ENCODE measurements around the gene PSIP1. TPM values are rescaled to one million over a fixed set of nuclear protein-coding genes. Genes with fewer than 3 reads are reported as not detected.

Gene PSIP1
- total and polyA plus RNA-seq, 9 of the 15 experiments (the other 6 are each of a cell fraction or from before 2014, with no cell fraction given): 18.8 to 119 (median 59.9) TPM

DNA sequence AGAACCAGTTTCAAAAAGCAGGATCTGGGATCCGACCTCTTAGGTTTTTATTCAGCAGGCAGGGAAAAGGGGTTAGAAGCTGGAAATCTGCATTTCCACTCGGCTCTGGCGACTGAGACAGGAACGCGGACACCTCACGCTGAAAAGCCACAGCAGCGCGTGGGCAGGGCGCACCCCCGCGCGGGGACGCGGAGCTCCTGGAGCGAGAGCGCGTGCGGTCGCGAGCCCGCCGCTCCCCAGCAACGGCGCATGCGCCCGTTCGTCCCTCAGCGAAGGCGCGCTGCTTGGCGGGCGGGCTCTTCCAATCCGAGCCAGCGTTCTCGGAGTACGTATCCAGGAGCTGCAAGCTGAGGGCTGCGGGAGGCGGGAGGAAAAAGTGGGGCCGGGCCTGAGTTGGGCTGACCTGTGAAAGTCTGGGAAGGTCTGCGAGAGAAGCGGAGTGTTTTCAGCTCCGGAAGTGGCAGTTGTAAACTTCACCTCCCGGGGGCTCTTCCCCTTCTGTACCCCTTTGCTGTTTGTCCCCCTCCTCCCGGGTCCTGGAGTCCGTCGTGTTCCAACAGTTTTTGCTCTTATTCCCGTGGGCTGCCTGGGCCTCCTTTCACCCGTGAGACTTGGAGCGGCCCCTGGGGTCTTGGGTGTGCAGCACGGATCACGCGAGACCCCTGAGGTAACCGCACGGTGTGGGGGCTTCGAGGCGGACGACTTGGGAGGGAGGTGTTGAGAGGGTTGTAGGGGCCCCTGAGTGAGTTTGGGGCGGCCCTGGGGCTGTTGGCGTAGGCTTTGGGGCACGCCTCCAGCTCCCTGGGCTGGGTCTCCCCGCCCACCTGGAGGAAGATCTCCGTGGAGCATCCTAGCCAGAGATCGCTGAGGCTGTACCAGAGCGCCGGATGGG is 42.1 kb upstream of the PSIP1 start, which contains the start of gene CCDC171 (continued):
- TF ChIP-seq MAFF (IDR thresholded peaks at IDR 0.05; ENCODE audit: low read length): no peak
- TF ChIP-seq DMBX1 (CRISPR knock-in tag; IDR thresholded peaks at IDR 0.05; ENCODE audit: borderline replicate concordance): peak; percentile 59; the same call in 1 of the 2 replicates
- TF ChIP-seq, protein P1, sequence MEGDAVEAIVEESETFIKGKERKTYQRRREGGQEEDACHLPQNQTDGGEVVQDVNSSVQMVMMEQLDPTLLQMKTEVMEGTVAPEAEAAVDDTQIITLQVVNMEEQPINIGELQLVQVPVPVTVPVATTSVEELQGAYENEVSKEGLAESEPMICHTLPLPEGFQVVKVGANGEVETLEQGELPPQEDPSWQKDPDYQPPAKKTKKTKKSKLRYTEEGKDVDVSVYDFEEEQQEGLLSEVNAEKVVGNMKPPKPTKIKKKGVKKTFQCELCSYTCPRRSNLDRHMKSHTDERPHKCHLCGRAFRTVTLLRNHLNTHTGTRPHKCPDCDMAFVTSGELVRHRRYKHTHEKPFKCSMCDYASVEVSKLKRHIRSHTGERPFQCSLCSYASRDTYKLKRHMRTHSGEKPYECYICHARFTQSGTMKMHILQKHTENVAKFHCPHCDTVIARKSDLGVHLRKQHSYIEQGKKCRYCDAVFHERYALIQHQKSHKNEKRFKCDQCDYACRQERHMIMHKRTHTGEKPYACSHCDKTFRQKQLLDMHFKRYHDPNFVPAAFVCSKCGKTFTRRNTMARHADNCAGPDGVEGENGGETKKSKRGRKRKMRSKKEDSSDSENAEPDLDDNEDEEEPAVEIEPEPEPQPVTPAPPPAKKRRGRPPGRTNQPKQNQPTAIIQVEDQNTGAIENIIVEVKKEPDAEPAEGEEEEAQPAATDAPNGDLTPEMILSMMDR (IDR thresholded peaks at IDR 0.05 in 2 of 3, conservative IDR thresholded peaks at IDR 0.05 in 1 of 3; ENCODE audit: insufficient read depth in 2 of 3, low read depth in 1 of 3, low read length in 3 of 3): no peak
- TF ChIP-seq TRIM28 (IDR thresholded peaks at IDR 0.05): no peak
- no peak for TF ChIP-seq ZNF217 (CRISPR knock-in tag; IDR thresholded peaks at IDR 0.05)
- no peak for TF ChIP-seq SPI1 (IDR thresholded peaks at IDR 0.05; ENCODE audit: borderline replicate concordance, low read depth, low read length)
- TF ChIP-seq LEF1 (IDR thresholded peaks at IDR 0.05): no peak
- TF ChIP-seq, protein P2, sequence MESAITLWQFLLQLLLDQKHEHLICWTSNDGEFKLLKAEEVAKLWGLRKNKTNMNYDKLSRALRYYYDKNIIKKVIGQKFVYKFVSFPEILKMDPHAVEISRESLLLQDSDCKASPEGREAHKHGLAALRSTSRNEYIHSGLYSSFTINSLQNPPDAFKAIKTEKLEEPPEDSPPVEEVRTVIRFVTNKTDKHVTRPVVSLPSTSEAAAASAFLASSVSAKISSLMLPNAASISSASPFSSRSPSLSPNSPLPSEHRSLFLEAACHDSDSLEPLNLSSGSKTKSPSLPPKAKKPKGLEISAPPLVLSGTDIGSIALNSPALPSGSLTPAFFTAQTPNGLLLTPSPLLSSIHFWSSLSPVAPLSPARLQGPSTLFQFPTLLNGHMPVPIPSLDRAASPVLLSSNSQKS (CRISPR knock-in tag; IDR thresholded peaks at IDR 0.05): no peak
- TF ChIP-seq SRSF3 (IDR thresholded peaks at IDR 0.05; ENCODE audit: insufficient read depth, low read length): no peak
- no peak for TF ChIP-seq ZBTB7A (IDR thresholded peaks at IDR 0.05; ENCODE audit: borderline replicate concordance, control insufficient read depth, low read depth, low read length)
- no peak for TF ChIP-seq NEUROD1 (IDR thresholded peaks at IDR 0.05; ENCODE audit: borderline replicate concordance, low read depth, low read length, partially characterized antibody)
- TF ChIP-seq L3MBTL2 (IDR thresholded peaks at IDR 0.05): peak; percentile 81
- no peak for TF ChIP-seq SIRT6 (IDR thresholded peaks at IDR 0.05; ENCODE audit: low read depth, low read length)
- no peak for TF ChIP-seq ZNF184 (CRISPR knock-in tag; IDR thresholded peaks at IDR 0.05)
- TF ChIP-seq, protein P3, sequence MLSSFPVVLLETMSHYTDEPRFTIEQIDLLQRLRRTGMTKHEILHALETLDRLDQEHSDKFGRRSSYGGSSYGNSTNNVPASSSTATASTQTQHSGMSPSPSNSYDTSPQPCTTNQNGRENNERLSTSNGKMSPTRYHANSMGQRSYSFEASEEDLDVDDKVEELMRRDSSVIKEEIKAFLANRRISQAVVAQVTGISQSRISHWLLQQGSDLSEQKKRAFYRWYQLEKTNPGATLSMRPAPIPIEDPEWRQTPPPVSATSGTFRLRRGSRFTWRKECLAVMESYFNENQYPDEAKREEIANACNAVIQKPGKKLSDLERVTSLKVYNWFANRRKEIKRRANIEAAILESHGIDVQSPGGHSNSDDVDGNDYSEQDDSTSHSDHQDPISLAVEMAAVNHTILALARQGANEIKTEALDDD (IDR thresholded peaks at IDR 0.05): no peak
- TF ChIP-seq CREB1 (IDR thresholded peaks at IDR 0.05): no peak
- no peak for TF ChIP-seq CREB1 (CRISPR knock-in tag; IDR thresholded peaks at IDR 0.05)
- TF ChIP-seq SMARCE1 (IDR thresholded peaks at IDR 0.05): no peak
- TF ChIP-seq ZNF197 (CRISPR knock-in tag; IDR thresholded peaks at IDR 0.05; ENCODE audit: low read depth): no peak
- no peak for TF ChIP-seq NR2C1 (IDR thresholded peaks at IDR 0.05)
- TF ChIP-seq NR2C1 (tag; IDR thresholded peaks at IDR 0.05): no peak
- no peak for TF ChIP-seq NFATC3 (IDR thresholded peaks at IDR 0.05)
- TF ChIP-seq, protein P4, sequence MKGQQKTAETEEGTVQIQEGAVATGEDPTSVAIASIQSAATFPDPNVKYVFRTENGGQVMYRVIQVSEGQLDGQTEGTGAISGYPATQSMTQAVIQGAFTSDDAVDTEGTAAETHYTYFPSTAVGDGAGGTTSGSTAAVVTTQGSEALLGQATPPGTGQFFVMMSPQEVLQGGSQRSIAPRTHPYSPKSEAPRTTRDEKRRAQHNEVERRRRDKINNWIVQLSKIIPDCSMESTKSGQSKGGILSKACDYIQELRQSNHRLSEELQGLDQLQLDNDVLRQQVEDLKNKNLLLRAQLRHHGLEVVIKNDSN (CRISPR knock-in tag; IDR thresholded peaks at IDR 0.05): no peak
- TF ChIP-seq, protein P5, sequence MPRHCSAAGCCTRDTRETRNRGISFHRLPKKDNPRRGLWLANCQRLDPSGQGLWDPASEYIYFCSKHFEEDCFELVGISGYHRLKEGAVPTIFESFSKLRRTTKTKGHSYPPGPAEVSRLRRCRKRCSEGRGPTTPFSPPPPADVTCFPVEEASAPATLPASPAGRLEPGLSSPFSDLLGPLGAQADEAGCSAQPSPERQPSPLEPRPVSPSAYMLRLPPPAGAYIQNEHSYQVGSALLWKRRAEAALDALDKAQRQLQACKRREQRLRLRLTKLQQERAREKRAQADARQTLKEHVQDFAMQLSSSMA (CRISPR knock-in tag; IDR thresholded peaks at IDR 0.05): no peak
- TF ChIP-seq ZNF24 (IDR thresholded peaks at IDR 0.05): no peak
- TF ChIP-seq SOX6 (IDR thresholded peaks at IDR 0.05): no peak

Measured in K562 (cell line).